ENCODE data around the gene FAM76A.

GRCh38 chr1:27787895-27788294 is 62.1 kb downstream of the FAM76A start:
- TF ChIP-seq CTCF (conservative IDR thresholded peaks at IDR 0.05; ENCODE audit: low read depth, low read length) (no peak), EZH2 (IDR thresholded peaks at IDR 0.05; ENCODE audit: borderline replicate concordance, low read depth, low read length, poor library complexity, severe bottlenecking) (no peak)
